BE2C (cell line): ENCODE measurements around the gene AHRR.
"Not testable (repeated sequence)": the region's sequence is repeated elsewhere in the genome, so short reads cannot be mapped to it uniquely, and the experiment has no call there.

Source experiments
- DNase-seq: peaks from one replicate; pipeline ENCODE4 v3.0.0-alpha.2; 2020
- H3K27me3 ChIP-seq: fragments of 250-450 bp; sonication (Bioruptor Pico); 2 replicates; pipeline ENCODE4 v1.5.1; 2020; ENCODE audit warnings: mild to moderate bottlenecking
- H3K36me3 ChIP-seq: fragments of 250-450 bp; sonication (Bioruptor Pico); 2 replicates; pipeline ENCODE4 v1.5.1; 2020; ENCODE audit warnings: mild to moderate bottlenecking
- H3K4me1 ChIP-seq: fragments of 250-450 bp; sonication (Bioruptor Pico); 2 replicates; pipeline ENCODE4 v1.5.1; 2020
- H3K4me3 ChIP-seq: 2 replicates; pipeline ENCODE4 v1.5.1; 2011; ENCODE audit warnings: low read depth, low read length
- H3K9me3 ChIP-seq: fragments of 250-450 bp; sonication (Bioruptor Pico); 2 replicates; pipeline ENCODE4 v1.5.1; 2020
- CTCF ChIP-seq: IDR thresholded peaks from 2 replicates; pipeline ENCODE4 v1.5.1; 2012; ENCODE audit warnings: mild to moderate bottlenecking, low read depth, low read length

The AHRR gene

GRCh38 chr5:407801-408268, 86.3 kb downstream of the AHRR start:
- no peak for TF ChIP-seq CTCF
- Histone ChIP-seq H3K27me3 (no peaks in the 10 kb centered on the region), H3K36me3 (no peaks in the 10 kb centered on the region), H3K9me3 (no peaks in the 10 kb centered on the region), H3K4me3 (no peak overlapping the region), H3K4me1 (no peaks in the 10 kb centered on the region)
- no peak for DNase-seq

- Histone ChIP-seq H3K4me1 (peaks cover 10% of the 10 kb centered on the region), H3K36me3 (no peaks in the 10 kb centered on the region), H3K9me3 (no peaks in the 10 kb centered on the region), H3K4me3 (no peak overlapping the region), H3K27me3 (no peaks in the 10 kb centered on the region)
- TF ChIP-seq CTCF: no peak
- no peak for DNase-seq
These were observed 89.5 kb downstream of the AHRR start for GRCh38 chr5:410911-411517.

- no peak for TF ChIP-seq CTCF
These were observed 90.2 kb downstream of the AHRR start for GRCh38 chr5:411728-412127.

GRCh38 chr5:414991-415927, 93.7 kb downstream of the AHRR start:
- H3K4me3 ChIP-seq, H3K27me3 ChIP-seq, H3K9me3 ChIP-seq, H3K36me3 ChIP-seq: not testable (repeated sequence)
- H3K4me1 ChIP-seq: peaks cover 12% of the 10 kb centered on the region
- peak; percentile 90 for DNase-seq

More at GRCh38 chr5:411728-412127, 90.2 kb downstream of the AHRR start:
- Histone ChIP-seq H3K9me3 (no peaks in the 10 kb centered on the region), H3K27me3 (no peaks in the 10 kb centered on the region), H3K36me3 (no peaks in the 10 kb centered on the region), H3K4me3 (no peak overlapping the region), H3K4me1 (peaks cover 12% of the 10 kb centered on the region)
- no peak for DNase-seq

GRCh38 chr5:415928-416635, 94.6 kb downstream of the AHRR start:
- no peak overlapping the region for H3K4me3 ChIP-seq

More at GRCh38 chr5:415928-416635, 94.6 kb downstream of the AHRR start:
- peaks cover 12% of the 10 kb centered on the region for H3K4me1 ChIP-seq
- H3K27me3 ChIP-seq: no peaks in the 10 kb centered on the region
- no peak for DNase-seq
- TF ChIP-seq CTCF: no peak
- no peaks in the 10 kb centered on the region for H3K9me3 ChIP-seq
- H3K36me3 ChIP-seq: no peaks in the 10 kb centered on the region
